ENCODE data around the gene KCNE3.

KCNE3 gene, protein sequence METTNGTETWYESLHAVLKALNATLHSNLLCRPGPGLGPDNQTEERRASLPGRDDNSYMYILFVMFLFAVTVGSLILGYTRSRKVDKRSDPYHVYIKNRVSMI

DNA sequence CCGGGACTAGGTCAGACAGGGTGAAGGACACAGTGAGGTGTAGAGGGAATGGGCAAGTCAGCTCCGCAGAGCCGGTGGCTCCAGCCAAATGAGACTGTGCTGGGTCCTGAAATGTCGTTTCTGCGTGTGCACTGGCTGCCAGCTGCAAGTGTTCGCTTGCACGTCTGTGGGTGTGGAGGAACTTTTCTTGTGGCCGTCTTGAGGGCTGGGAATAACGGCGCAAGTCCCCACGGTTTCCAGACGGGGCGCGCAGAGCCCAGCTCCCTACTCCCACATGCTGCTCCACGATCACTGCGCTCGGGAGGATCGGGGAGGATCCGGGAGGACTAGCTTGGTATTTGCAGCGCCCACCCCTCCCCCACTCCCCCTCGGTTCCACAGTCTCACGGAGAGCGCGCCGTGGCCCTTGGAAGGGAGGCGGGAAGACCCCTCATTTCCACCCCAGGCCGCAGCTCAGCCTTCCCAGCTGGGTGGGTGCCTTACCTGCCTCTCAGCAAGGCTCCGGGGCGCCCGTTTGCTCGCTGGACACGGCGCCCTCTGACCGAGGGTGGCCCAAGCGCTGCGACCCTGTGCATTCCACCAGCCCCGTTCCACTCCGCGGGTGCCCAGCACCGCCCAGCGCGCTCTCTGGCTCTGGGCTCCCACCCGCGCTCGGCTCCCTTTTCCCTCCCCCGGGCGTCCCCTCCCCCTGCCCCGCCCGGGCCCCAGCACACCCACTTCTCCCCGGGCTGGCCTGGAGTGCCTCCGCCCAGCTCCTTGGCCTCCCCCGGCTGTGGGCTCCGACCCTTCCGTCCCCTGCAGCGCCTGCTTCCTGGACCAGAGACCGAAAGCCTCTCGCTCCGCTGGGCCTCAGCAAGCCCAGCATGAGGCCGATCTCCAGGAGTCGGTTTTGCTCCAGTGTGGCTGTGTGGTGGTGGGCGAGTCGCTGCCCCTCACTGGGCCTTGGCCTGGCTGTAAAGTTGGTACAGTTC is at the start of gene KCNE3:
TSS of gene KCNE3 (minus strand) at position 634 of the 970 bp plus-strand sequence. CDS start 9,986 bp downstream, outside the sequence.
- Mint-ChIP-seq H3K36me3 (ENCODE audit: low read depth) (no peaks in the 10 kb centered on the region), H3K4me1 (ENCODE audit: low read depth) (peaks cover 2% of the 10 kb centered on the region), H3K27ac (no peak within 1 kb of the TSS), H3K27me3 (ENCODE audit: low read depth) (peaks cover 39% of the 10 kb centered on the region), H3K9me3 (no peaks in the 10 kb centered on the region), H3K4me3 (no peak within 1 kb of the TSS)
- no peak for DNase-seq (ENCODE audit: low spot score)

DNA sequence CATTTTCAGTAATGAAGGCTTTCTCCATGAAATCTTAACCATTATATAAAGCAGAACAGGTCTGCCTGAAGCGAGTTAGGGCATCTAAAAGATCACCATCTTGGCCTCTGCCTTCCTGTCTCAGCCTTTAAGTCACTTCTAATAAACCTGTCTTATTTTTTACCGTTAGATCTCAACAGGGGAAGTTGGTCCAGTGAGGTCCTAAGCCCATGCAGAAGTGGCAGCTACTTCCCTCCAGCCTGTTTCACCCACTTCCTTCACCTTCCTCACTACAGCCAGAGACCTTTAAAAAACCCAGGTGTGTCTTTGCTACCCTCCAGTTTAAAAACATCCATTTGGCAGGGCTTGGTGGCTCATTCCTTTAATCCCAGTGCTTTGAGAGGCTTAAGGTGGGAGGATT is 40.2 kb upstream of the KCNE3 start:
- no peaks in the 10 kb centered on the region for H3K36me3 Mint-ChIP-seq (ENCODE audit: low read depth)
- no peak overlapping the region for H3K4me3 Mint-ChIP-seq
- H3K9me3 Mint-ChIP-seq: peaks cover 4% of the 10 kb centered on the region
- no peaks in the 10 kb centered on the region for H3K4me1 Mint-ChIP-seq (ENCODE audit: low read depth)
- H3K27me3 Mint-ChIP-seq (ENCODE audit: low read depth): peaks cover 15% of the 10 kb centered on the region
- DNase-seq (ENCODE audit: low spot score): no peak
- no peak overlapping the region for H3K27ac Mint-ChIP-seq

DNA sequence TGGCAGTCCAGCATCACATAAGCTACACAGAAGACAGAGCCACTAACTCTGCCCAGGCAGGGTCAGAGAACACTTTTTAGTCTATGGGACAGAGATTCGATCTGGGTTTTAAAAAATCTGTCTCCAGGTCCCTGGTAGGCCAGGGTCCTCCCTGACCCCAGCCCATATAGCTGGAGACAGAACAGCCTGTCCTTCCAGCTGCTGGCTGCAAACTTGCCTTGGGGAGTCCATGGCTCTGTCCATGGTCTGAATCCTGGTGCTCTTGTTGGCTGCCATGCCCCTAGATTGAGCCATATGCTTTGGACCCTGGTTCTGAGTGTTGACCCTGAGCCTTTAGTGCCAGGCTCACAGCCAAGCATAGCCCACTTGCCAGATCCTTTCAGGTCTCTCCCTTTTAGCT is 39.5 kb upstream of the KCNE3 start:
- Mint-ChIP-seq H3K9me3 (peaks cover 10% of the 10 kb centered on the region), H3K4me3 (no peak overlapping the region), H3K27ac (no peak overlapping the region), H3K4me1 (ENCODE audit: low read depth) (no peaks in the 10 kb centered on the region), H3K36me3 (ENCODE audit: low read depth) (no peaks in the 10 kb centered on the region), H3K27me3 (ENCODE audit: low read depth) (peaks cover 8% of the 10 kb centered on the region)
- no peak for DNase-seq (ENCODE audit: low spot score)

DNA sequence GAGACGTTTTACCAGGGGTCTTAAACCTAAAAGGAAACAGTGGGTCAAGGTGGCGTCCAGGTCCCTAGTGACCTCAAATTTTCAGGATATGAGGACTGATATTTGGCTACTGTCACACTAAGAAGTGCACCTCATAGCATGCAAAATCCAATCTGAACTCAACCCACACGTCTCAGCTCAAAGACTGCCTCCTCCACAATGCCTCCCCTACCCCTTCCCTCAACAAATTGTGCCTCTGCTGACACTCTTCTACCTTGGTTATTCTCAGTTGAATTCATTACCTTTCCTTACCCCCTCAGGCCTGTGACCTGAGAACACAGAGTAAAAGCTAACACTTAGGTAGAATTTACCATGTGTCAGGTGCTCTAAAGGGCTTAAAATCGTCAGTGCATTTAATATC is 38.6 kb upstream of the KCNE3 start:
- no peak overlapping the region for H3K27ac Mint-ChIP-seq
- no peaks in the 10 kb centered on the region for H3K36me3 Mint-ChIP-seq (ENCODE audit: low read depth)
- no peak overlapping the region for H3K4me3 Mint-ChIP-seq
- peaks cover 2% of the 10 kb centered on the region for H3K27me3 Mint-ChIP-seq (ENCODE audit: low read depth)
- peaks cover 12% of the 10 kb centered on the region for H3K9me3 Mint-ChIP-seq
- H3K4me1 Mint-ChIP-seq (ENCODE audit: low read depth): no peaks in the 10 kb centered on the region
- DNase-seq (ENCODE audit: low spot score): no peak

DNA sequence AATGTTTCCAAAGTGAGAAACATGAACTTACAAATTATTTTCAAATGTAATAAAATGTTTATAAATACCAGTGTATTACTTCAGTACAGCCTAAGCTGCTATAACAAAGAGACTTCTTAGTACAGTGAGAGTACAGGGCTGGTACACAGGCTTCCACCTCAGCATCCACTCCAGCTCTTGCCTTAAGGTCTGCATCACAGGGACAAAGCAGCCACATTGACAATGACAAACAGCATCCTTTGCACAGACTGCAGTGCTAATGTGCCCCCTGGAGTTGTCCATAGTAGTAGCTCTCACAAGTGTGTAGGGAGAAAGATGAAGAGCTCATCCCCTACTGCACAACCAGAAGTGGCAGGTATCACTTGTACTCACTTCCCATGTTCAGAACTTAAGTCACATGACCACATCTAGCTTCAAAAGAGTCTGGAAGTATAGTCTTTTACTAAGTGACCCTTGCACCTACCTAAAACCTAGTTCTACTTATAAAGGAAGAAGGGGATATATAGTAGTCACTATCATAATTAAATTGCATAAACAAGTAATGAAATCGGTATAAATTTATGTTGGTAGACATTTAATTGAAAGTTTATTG is 36.8 kb upstream of the KCNE3 start:
- peaks cover 12% of the 10 kb centered on the region for H3K9me3 Mint-ChIP-seq
- no peak overlapping the region for H3K27ac Mint-ChIP-seq
- H3K4me1 Mint-ChIP-seq (ENCODE audit: low read depth): no peaks in the 10 kb centered on the region

DNA sequence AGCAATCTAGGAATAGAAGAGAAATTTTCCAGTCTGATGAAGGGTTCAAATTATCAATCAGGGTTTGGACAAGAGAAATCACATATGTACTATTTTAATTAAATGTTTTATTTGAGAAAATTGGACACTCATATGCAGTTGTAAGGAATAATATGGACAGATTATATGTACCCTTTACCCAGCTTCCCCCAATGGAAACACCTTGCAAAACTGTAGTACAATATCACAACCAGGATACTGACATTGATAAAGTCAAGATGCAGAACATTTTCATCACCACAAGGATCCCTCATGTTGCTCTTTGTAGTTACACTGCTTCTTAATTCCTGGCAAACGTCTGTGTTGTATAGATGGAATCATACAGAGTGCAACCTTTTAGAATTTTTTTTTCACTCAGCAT is 27.6 kb upstream of the KCNE3 start:
- no peak for DNase-seq (ENCODE audit: low spot score)
- Mint-ChIP-seq H3K36me3 (ENCODE audit: low read depth) (peaks cover 1% of the 10 kb centered on the region), H3K4me3 (no peak overlapping the region), H3K9me3 (no peaks in the 10 kb centered on the region), H3K27me3 (ENCODE audit: low read depth) (peaks cover 5% of the 10 kb centered on the region), H3K4me1 (ENCODE audit: low read depth) (peaks cover 16% of the 10 kb centered on the region), H3K27ac (no peak overlapping the region)

More for the DNA sequence above, 36.8 kb upstream of the KCNE3 start:
- no peak for DNase-seq (ENCODE audit: low spot score)
- no peak overlapping the region for H3K4me3 Mint-ChIP-seq
- peaks cover 4% of the 10 kb centered on the region for H3K27me3 Mint-ChIP-seq (ENCODE audit: low read depth)
- no peaks in the 10 kb centered on the region for H3K36me3 Mint-ChIP-seq (ENCODE audit: low read depth)

DNA sequence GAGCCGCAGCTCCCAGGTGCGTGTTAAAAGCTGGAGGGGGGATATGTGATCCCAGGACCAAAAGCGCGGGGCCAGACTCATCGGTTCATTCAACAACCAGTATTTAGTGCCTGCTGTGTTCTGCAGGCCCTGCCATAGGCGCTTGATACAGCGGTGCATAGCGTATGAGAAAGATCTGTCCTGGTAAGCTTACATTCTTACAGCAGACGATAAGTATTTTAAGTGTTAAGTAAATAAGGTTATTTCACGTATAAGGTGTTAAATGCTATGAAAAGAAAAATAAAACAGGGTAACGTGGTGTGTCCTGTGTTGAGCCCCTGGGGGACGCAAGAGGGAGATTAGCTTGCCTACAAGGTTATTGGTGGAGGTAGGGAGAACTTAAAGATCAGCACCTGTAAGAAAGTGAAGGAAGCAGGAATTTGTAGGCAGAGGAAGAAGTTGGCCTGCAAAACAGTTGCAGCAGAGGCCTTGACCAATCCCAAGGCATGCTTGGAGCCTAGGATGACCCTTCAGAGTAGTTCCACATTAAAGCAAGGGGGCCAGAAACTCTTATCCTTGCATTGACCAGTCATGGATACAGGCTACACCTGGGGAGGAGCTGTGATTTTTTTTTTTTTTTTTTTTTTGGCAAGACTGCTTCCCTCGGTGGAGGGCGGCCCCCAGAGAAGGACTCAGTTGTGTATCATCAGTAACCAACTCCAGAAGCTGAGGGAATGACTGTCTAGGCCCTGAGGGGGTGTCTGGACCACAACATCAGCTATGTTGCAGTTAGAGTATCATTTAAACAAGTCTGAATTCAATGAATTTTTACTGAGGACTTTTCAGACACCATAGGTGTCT is 26.7 kb upstream of the KCNE3 start:
- no peak for DNase-seq (ENCODE audit: low spot score)
- peaks cover 5% of the 10 kb centered on the region for H3K27me3 Mint-ChIP-seq (ENCODE audit: low read depth)
- peaks cover 1% of the 10 kb centered on the region for H3K36me3 Mint-ChIP-seq (ENCODE audit: low read depth)
- no peaks in the 10 kb centered on the region for H3K9me3 Mint-ChIP-seq
- peaks cover 16% of the 10 kb centered on the region for H3K4me1 Mint-ChIP-seq (ENCODE audit: low read depth)
- peak overlapping the region; percentile 78 for H3K27ac Mint-ChIP-seq
- H3K4me3 Mint-ChIP-seq: peak overlapping the region; percentile 86

DNA sequence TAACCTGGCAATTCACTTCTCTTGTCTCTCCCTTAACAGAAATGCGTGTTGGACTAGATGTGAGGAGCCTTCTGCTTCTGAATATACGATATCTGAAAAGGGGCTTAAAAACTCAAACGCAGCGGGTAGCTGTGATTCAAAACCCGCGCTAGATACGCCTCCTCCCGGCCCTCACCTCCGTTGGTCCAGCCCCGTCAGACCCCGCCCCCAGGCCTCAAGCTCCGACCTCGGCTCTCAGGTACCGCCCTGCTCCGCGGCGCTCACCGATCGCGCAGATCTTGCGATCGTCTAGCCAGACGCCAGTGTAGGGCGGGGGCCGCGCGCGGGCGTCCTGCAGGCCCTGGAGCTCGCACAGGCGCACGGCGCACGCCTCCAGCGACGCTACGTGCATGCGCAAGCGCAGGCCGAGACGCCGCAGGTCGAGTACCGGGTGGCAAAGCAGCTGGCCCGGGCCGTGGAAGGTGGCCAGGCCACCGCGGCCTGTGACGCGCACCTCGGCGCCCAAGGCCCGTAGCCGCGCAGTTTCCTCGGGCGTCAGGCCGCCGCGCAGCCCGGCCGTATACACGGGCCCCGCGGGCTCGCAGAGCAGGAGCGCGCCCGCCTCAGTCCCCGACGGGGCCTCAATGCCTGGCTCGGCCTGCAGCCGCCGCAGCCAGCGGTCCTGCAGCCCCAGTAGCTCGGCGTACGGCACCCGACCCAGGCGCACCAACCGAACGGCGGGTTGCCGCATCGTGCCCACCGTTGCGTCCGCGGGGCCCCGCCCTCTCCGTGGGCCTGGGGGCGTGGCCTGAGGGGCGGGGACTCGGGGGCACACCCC is 25.8 kb upstream of the KCNE3 start, which contains the start of gene LIPT2:
TSS of gene LIPT2 (minus strand) at position 751 of the 817 bp plus-strand sequence. CDS start at position 730, 21 bp downstream.
- Mint-ChIP-seq H3K4me1 (ENCODE audit: low read depth) (peaks cover 16% of the 10 kb centered on the region), H3K9me3 (no peaks in the 10 kb centered on the region), H3K27me3 (ENCODE audit: low read depth) (peaks cover 5% of the 10 kb centered on the region), H3K4me3 (peak within 1 kb of the TSS; percentile 87), H3K27ac (peak within 1 kb of the TSS; percentile 86), H3K36me3 (ENCODE audit: low read depth) (peaks cover 1% of the 10 kb centered on the region)
- peak; percentile 98 for DNase-seq (ENCODE audit: low spot score)

DNA sequence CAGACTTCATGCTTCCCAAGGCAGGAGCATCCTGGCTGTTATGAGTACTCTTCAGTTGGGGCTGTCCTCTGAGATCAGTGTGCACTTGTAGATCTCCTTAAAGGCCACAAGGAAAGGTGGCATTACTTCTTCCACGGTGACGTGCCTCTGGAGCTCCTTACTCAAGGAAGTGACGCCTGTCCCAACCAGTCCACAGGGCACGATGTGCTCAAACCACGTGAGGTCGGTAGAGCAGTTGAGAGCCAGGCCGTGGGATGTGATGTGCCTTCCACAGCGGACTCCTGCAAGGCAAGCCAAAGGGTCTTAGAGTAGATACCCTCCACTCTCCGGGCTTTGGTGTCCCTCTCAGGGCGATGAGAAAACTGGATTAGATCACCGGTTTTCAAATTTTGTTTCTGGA is 24.7 kb upstream of the KCNE3 start:
- peaks cover 1% of the 10 kb centered on the region for H3K36me3 Mint-ChIP-seq (ENCODE audit: low read depth)
- DNase-seq (ENCODE audit: low spot score): no peak

DNA sequence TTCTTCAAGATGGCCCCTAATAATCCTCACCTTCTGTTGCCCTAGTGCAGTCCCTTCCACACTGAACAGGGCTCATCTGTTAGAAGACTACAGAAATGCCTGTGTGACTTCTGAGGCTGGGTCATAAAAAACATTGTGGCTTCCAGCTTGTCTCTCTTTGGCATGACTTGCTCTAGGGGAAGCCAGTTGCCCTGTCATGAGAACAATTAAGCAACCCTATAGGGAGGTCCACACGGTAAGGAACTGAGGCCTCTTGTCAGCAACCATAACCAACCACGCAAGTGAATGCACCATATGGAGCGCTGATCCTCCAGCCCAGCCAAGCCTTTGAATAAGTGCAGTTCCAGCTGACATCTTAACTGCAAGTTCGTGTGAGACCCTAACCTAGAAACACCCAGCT is 23.6 kb upstream of the KCNE3 start:
- Mint-ChIP-seq H3K4me1 (ENCODE audit: low read depth) (peaks cover 16% of the 10 kb centered on the region), H3K36me3 (ENCODE audit: low read depth) (peaks cover 1% of the 10 kb centered on the region), H3K27ac (no peak overlapping the region), H3K27me3 (ENCODE audit: low read depth) (peaks cover 5% of the 10 kb centered on the region), H3K9me3 (no peaks in the 10 kb centered on the region), H3K4me3 (no peak overlapping the region)
- no peak for DNase-seq (ENCODE audit: low spot score)

More for the DNA sequence above, 24.7 kb upstream of the KCNE3 start:
- Mint-ChIP-seq H3K4me3 (peak overlapping the region; percentile 87), H3K27me3 (ENCODE audit: low read depth) (peaks cover 5% of the 10 kb centered on the region), H3K9me3 (no peaks in the 10 kb centered on the region), H3K4me1 (ENCODE audit: low read depth) (peaks cover 16% of the 10 kb centered on the region), H3K27ac (peak overlapping the region; percentile 65)

DNA sequence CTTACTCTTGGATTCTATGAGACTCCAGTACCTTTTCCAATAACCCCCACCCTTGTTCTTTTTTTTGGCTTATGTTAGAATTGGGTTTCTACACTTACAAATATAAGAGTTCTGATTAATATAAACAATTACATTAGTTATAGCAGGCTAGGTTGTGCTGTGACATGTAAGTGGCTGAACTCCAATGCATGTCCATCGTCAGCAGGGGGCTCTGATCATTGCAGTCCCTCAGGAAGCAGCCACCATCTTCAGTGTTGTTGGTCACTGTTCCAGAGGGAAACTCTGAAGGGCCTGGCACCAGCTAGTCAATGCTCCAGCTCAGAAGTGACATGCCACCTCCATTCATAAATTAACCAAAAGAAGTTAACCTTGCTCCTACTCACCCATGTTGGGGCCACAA is 20.5 kb upstream of the KCNE3 start:
- Mint-ChIP-seq H3K36me3 (ENCODE audit: low read depth) (peaks cover 1% of the 10 kb centered on the region), H3K4me1 (ENCODE audit: low read depth) (peaks cover 9% of the 10 kb centered on the region), H3K4me3 (no peak overlapping the region), H3K27me3 (ENCODE audit: low read depth) (peaks cover 3% of the 10 kb centered on the region), H3K9me3 (no peaks in the 10 kb centered on the region), H3K27ac (no peak overlapping the region)
- DNase-seq (ENCODE audit: low spot score): no peak

DNA sequence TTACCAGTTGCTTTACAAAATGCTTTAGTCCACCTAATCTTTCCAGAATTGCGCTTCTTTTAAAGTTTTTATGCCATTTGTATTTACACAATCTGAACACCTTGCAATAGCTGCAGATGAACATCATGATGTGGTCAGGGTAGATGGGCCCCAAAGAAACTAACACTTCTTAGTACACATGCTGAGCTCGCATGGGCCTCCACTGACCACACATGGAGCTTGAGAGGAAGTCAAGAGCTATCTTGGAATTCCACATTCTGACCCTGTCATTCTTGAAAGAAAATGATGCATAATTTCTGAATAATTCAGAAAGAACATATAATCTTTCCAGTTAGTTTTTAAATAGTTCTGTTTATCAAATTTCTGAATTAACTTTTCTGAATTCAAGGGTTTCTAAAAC is 18.5 kb upstream of the KCNE3 start:
- Mint-ChIP-seq H3K9me3 (no peaks in the 10 kb centered on the region), H3K4me3 (no peak overlapping the region), H3K27me3 (ENCODE audit: low read depth) (peaks cover 3% of the 10 kb centered on the region), H3K36me3 (ENCODE audit: low read depth) (no peaks in the 10 kb centered on the region), H3K4me1 (ENCODE audit: low read depth) (no peaks in the 10 kb centered on the region), H3K27ac (no peak overlapping the region)
- no peak for DNase-seq (ENCODE audit: low spot score)
